22Rv1 (cell line): ENCODE results near the gene BANP.

Experiments
- ZFX ChIP-seq: fragments of 450-650 bp; IDR thresholded peaks from 2 replicates; pipeline ENCODE4 v1.6.1; 2017; ENCODE audit warnings: antibody characterized with exemption, borderline replicate concordance
- TF ChIP-seq, protein P1 (sequence below): fragments of 450-650 bp; IDR thresholded peaks from 2 replicates; pipeline ENCODE4 v1.5.1; 2017; ENCODE audit warnings: mild to moderate bottlenecking

GRCh38 chr16:87919681-87919994 is 31.6 kb upstream of the BANP start:
- TF ChIP-seq, protein P1, sequence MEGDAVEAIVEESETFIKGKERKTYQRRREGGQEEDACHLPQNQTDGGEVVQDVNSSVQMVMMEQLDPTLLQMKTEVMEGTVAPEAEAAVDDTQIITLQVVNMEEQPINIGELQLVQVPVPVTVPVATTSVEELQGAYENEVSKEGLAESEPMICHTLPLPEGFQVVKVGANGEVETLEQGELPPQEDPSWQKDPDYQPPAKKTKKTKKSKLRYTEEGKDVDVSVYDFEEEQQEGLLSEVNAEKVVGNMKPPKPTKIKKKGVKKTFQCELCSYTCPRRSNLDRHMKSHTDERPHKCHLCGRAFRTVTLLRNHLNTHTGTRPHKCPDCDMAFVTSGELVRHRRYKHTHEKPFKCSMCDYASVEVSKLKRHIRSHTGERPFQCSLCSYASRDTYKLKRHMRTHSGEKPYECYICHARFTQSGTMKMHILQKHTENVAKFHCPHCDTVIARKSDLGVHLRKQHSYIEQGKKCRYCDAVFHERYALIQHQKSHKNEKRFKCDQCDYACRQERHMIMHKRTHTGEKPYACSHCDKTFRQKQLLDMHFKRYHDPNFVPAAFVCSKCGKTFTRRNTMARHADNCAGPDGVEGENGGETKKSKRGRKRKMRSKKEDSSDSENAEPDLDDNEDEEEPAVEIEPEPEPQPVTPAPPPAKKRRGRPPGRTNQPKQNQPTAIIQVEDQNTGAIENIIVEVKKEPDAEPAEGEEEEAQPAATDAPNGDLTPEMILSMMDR = no peak
- no peak for TF ChIP-seq ZFX
